Right atrium auricular region (tissue), 2 donors: ENCODE measurements around the gene DDAH2. TPM values are rescaled to one million over a fixed set of nuclear protein-coding genes. Genes with fewer than 3 reads are reported as not detected.

Source experiments
- DNase-seq: peaks from one replicate; pipeline ENCODE4 v3.0.0-alpha.2; 2019; ENCODE audit warnings: low spot score
- H3K27ac ChIP-seq, 2 donors: fragments of 200-600 bp; sonication (generic); 1 replicate in 1 of 2; 2 replicates in 1 of 2; pipeline ENCODE4 v1.5.1; 2016 to 2019
- H3K27me3 ChIP-seq, 2 donors: fragments of 200-600 bp; sonication (generic); one replicate each; pipeline versions ENCODE4 v1.5.1 to v1.6.0; 2017 to 2019
- H3K36me3 ChIP-seq: fragments of 200-600 bp; sonication (generic); one replicate; pipeline ENCODE4 v1.5.1; 2016
- H3K4me1 ChIP-seq, 2 donors: fragments of 200-600 bp; sonication (generic); one replicate each; pipeline versions ENCODE4 v1.5.1 to v1.6.0; 2017 to 2019
- H3K4me3 ChIP-seq, 2 donors: fragments of 200-600 bp; sonication (generic); 1 replicate in 1 of 2; 2 replicates in 1 of 2; pipeline ENCODE4 v1.5.1; 2017 to 2019; ENCODE audit warnings: mild to moderate bottlenecking in 1 of 2, moderate library complexity in 1 of 2
- H3K9me3 ChIP-seq, 2 donors: fragments of 200-600 bp; sonication (generic); one replicate each; pipeline ENCODE4 v1.5.1; 2019
- CTCF ChIP-seq, 2 donors: fragments of 200-600 bp; sonication (generic); IDR thresholded peaks; one replicate each; pipeline ENCODE4 v1.5.1; 2019; ENCODE audit warnings: antibody characterized with exemption in 2 of 2
- total RNA-seq, 2 donors: library from RNA; depleted of rRNA; stranded (reverse); fragments of >200 nt; gene quantifications; one replicate each; pipeline ENCODE4 v1.1.0, GENCODE V29; 2016

Gene DDAH2
- total RNA-seq, 2 donors from 2014 or later = 53.5 to 93.3 TPM

GRCh38 chr6:31691078-31691463, 38.0 kb downstream of the DDAH2 start:
- Histone ChIP-seq H3K27me3 (no peaks in the 10 kb centered on the region), H3K9me3 (no peaks in the 10 kb centered on the region), H3K4me1 (no peaks in the 10 kb centered on the region), H3K27ac (no peak overlapping the region), H3K36me3 (peaks cover 91% of the 10 kb centered on the region), H3K4me3 (no peak overlapping the region)
- no peak for DNase-seq
- no peak for TF ChIP-seq CTCF (IDR thresholded peaks at IDR 0.05)

GRCh38 chr6:31690231-31691077, 38.6 kb downstream of the DDAH2 start:
- Histone ChIP-seq H3K36me3 (peaks cover 86% of the 10 kb centered on the region), H3K9me3 (no peaks in the 10 kb centered on the region), H3K27me3 (no peaks in the 10 kb centered on the region), H3K4me1 (no peaks in the 10 kb centered on the region), H3K27ac (no peak overlapping the region), H3K4me3 (no peak overlapping the region)
- TF ChIP-seq CTCF (IDR thresholded peaks at IDR 0.05) = no peak
- no peak for DNase-seq

GRCh38 chr6:31689249-31690110, 39.6 kb downstream of the DDAH2 start:
- no peak overlapping the region for H3K4me3 ChIP-seq
- H3K9me3 ChIP-seq = no peaks in the 10 kb centered on the region
- no peak overlapping the region for H3K27ac ChIP-seq
- no peaks in the 10 kb centered on the region for H3K27me3 ChIP-seq
- H3K4me1 ChIP-seq = no peaks in the 10 kb centered on the region
- peaks cover 76% of the 10 kb centered on the region for H3K36me3 ChIP-seq
- TF ChIP-seq CTCF (IDR thresholded peaks at IDR 0.05) = peak in 1 of 2 donors; percentile 24
- no peak for DNase-seq

DNA sequence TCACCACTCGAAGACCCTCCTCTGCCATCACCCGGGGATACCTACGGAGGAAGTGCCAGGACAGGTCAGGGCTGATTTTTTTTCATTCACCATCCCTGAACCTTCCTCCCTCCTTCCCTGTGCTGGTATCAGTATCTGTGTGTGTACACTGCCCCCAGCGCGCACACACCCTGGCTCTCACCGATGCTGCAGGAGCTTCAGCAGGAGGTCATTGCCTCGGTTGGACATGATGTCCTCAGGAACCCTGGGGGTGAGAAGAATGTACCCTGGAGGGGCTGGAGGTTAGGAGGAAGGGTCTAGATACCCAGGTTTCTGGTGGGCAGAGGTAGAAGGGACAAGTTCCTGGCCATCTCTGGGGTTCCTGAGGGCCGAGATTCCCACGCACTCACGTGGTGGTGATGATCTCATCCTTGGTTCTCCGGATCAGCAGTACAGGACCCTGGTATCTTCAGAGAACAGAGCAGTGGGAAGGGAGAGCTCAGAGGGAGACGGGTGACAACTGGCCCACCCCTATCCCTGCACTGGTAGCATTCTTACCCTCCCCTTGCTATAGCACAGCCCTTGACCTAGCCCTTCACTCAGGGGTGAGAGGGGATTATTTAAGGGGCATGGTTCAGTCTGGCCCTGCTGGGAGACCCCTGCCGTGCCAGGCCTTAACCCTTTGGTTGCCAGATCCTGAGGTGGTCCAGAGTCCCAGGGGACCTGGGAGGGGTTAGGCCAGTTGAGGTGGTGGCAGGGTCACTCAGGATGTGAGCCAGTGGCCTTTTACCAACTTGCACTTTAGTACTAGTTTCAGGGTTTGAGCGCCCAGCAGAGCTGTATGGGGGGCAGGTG, 41.0 kb downstream of the DDAH2 start:
- peaks cover 69% of the 10 kb centered on the region for H3K36me3 ChIP-seq
- no peaks in the 10 kb centered on the region for H3K4me1 ChIP-seq
- DNase-seq = no peak
- TF ChIP-seq CTCF (IDR thresholded peaks at IDR 0.05) = no peak
- H3K4me3 ChIP-seq = no peak overlapping the region
- H3K9me3 ChIP-seq = no peaks in the 10 kb centered on the region
- H3K27me3 ChIP-seq = no peaks in the 10 kb centered on the region
- no peak overlapping the region for H3K27ac ChIP-seq

- Histone ChIP-seq H3K27ac (no peak overlapping the region), H3K4me3 (no peak overlapping the region), H3K4me1 (no peaks in the 10 kb centered on the region), H3K9me3 (no peaks in the 10 kb centered on the region), H3K27me3 (no peaks in the 10 kb centered on the region), H3K36me3 (peaks cover 62% of the 10 kb centered on the region)
- TF ChIP-seq CTCF (IDR thresholded peaks at IDR 0.05) = no peak
- no peak for DNase-seq
Observed at GRCh38 chr6:31687321-31687720, 41.8 kb downstream of the DDAH2 start.
